ENCODE measurements around the gene C16orf82.

GRCh38 chr16:27029525-27029924 lies 37.2 kb upstream of the C16orf82 start:
- TF ChIP-seq CTCF (IDR thresholded peaks at IDR 0.05; ENCODE audit: low read length) = no peak
- TF ChIP-seq EZH2 (IDR thresholded peaks at IDR 0.05; ENCODE audit: borderline replicate concordance, low read length) = no peak

All from OCI-LY1 (cell line).